ENCODE data around the gene SLC9C2. TPM values are rescaled to one million over a fixed set of nuclear protein-coding genes. Genes with fewer than 3 reads are reported as not detected.

The SLC9C2 gene
- total RNA-seq, 1 experiment from 2014 or later = not detected

- DNase-seq (ENCODE audit: low read depth) = peak; percentile 37
These were observed 148.9 kb downstream of the SLC9C2 start for GRCh38 chr1:173453982-173454381.

DNA sequence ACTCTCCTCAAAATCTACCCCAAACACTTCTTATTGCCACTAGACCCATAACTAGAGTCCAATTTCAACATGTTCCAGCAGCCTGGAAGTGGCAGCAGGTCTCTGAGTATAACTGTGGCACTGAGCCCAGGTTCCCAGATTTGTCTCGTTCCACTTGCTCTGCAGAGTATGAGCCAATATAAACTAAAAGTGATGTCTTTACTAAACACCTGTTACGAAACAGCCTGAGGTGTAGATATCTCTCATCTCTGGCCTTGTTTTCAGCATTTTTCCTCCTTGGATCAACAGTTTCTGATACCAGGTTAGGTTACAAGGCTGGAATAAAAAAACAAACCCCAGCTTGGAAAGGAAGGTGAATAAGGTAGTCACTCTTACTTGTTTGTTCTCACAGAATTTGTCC, 150.9 kb downstream of the SLC9C2 start:
- DNase-seq (ENCODE audit: low read depth) = peak; percentile 37

Other genes with a start within 250 kb of the SLC9C2 start
- 595 and 661 TPM in 2 replicates for gene PRDX6, start 125.7 kb downstream of the SLC9C2 start, total RNA-seq (2014; rRNA removed; shearing (Covaris generic))
- not detected in 2 replicates for gene TEX50, start 32.3 kb upstream of the SLC9C2 start, total RNA-seq (2014; rRNA removed; shearing (Covaris generic))
- 1.2 and 3.2 TPM in 2 replicates for gene ANKRD45, start 66.8 kb upstream of the SLC9C2 start, total RNA-seq (2014; rRNA removed; shearing (Covaris generic))
- gene KLHL20, start 111.9 kb upstream of the SLC9C2 start, total RNA-seq (2014; rRNA removed; shearing (Covaris generic)) = 21.8 and 22.4 TPM in 2 replicates
- 28.3 and 33.6 TPM in 2 replicates for gene DARS2, start 221.6 kb upstream of the SLC9C2 start, total RNA-seq (2014; rRNA removed; shearing (Covaris generic))
- 36.8 and 59.6 TPM in 2 replicates for gene CENPL, start 221.8 kb upstream of the SLC9C2 start, total RNA-seq (2014; rRNA removed; shearing (Covaris generic))

All from M059J (cell line).